ENCODE data around the gene DDX23.
"Not testable (repeated sequence)": the region's sequence is repeated elsewhere in the genome, so short reads cannot be mapped to it uniquely, and the experiment has no call there.

DNA sequence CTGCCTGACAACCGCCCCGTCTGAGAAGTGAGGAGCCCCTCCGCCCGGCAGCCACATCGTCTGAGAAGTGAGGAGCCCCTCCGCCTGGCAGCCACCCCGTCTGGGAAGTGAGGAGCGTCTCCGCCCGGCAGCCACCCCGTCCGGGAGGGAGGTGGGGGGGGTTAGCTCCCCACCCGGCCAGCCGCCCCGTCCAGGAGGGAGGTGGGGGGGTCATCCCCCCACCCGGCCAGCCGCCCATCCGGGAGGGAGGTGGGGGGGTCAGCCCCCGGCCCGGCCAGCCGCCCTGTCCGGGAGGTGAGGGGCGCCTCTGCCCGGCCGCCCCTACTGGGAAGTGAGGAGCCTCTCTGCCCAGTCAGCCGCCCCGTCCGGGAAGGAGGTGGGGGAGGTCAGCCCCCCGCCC, 9.9 kb downstream of the DDX23 start:
- TF ChIP-seq, protein P1, sequence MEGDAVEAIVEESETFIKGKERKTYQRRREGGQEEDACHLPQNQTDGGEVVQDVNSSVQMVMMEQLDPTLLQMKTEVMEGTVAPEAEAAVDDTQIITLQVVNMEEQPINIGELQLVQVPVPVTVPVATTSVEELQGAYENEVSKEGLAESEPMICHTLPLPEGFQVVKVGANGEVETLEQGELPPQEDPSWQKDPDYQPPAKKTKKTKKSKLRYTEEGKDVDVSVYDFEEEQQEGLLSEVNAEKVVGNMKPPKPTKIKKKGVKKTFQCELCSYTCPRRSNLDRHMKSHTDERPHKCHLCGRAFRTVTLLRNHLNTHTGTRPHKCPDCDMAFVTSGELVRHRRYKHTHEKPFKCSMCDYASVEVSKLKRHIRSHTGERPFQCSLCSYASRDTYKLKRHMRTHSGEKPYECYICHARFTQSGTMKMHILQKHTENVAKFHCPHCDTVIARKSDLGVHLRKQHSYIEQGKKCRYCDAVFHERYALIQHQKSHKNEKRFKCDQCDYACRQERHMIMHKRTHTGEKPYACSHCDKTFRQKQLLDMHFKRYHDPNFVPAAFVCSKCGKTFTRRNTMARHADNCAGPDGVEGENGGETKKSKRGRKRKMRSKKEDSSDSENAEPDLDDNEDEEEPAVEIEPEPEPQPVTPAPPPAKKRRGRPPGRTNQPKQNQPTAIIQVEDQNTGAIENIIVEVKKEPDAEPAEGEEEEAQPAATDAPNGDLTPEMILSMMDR (IDR thresholded peaks at IDR 0.05): not testable (repeated sequence)
- TF ChIP-seq FOXP1 (CRISPR knock-in tag; IDR thresholded peaks at IDR 0.05; ENCODE audit: borderline replicate concordance): not testable (repeated sequence)

All from WTC11 (cell line).